Lower leg skin (tissue), 4 donors: Measurements from ENCODE around the gene NUDT3. TPM values are rescaled to one million over a fixed set of nuclear protein-coding genes. Genes with fewer than 3 reads are reported as not detected.
"Not testable (repeated sequence)": the region's sequence is repeated elsewhere in the genome, so short reads cannot be mapped to it uniquely, and the experiment has no call there.

Experiments used
- DNase-seq, 2 donors: peaks; one replicate each; pipeline ENCODE4 v3.0.0-alpha.2; 2019; ENCODE audit warnings: low spot score in 2 of 2
- H3K4me3 ChIP-seq: fragments of 200-600 bp; sonication (generic); 2 replicates; pipeline ENCODE4 v1.5.1; 2017; ENCODE audit warnings: mild to moderate bottlenecking, low read depth; ENCODE audit not compliant: poor library complexity, severe bottlenecking
- CTCF ChIP-seq, 3 donors: fragments of 450-650 bp; IDR thresholded peaks; one replicate each; pipeline ENCODE4 v1.5.1; 2016; ENCODE audit warnings: antibody characterized with exemption in 3 of 3, mild to moderate bottlenecking in 3 of 3, moderate library complexity in 2 of 3
- POLR2A ChIP-seq, 2 donors: fragments of 450-650 bp; IDR thresholded peaks; one replicate each; pipeline ENCODE4 v1.6.1; 2016 to 2017; ENCODE audit warnings: antibody characterized with exemption in 2 of 2, mild to moderate bottlenecking in 1 of 2, moderate library complexity in 1 of 2
- WGBS, 2 donors: methylation state at CpG; one replicate each; pipeline ENCODE4 v1.1.5; 2018; 5-methylcytosine and 5-hydroxymethylcytosine counted together
- intact Hi-C: fragments of 100-400 bp; cut with DNase I; formaldehyde crosslinking; loops from one replicate; pipeline ENCODE4 v1.15.0; 2023; ENCODE audit warnings: low total_unique reads
- total RNA-seq, 4 donors: library from RNA; depleted of rRNA; stranded (reverse); fragments of >200 nt; gene quantifications; one replicate each; pipeline ENCODE4 v1.1.0, GENCODE V29; 2016

The NUDT3 gene
- total RNA-seq, 4 donors from 2014 or later, result 10.0 to 29.1 (median 19.9) TPM

- no peak overlapping the region for H3K4me3 ChIP-seq
- no peak for DNase-seq
- TF ChIP-seq POLR2A (IDR thresholded peaks at IDR 0.05), result no peak
- no peak for TF ChIP-seq CTCF (IDR thresholded peaks at IDR 0.05)
- intact Hi-C loops, result no loop called here
- 34 to 60% methylated on average over 1 of the region's 1 CpG for WGBS, 2 donors
Observed at GRCh38 chr6:34357937-34358336, 34.5 kb downstream of the NUDT3 start.

GRCh38 chr6:34355889-34356288, 36.6 kb downstream of the NUDT3 start:
- H3K4me3 ChIP-seq, result no peak overlapping the region
- no peak for TF ChIP-seq CTCF (IDR thresholded peaks at IDR 0.05)
- TF ChIP-seq POLR2A (IDR thresholded peaks at IDR 0.05), result no peak
- 84 to 85% methylated on average over 3 of the region's 3 CpGs for WGBS, 2 donors
- DNase-seq, result no peak
- intact Hi-C loops, result no loop called here

- DNase-seq, intact Hi-C loops, H3K4me3 ChIP-seq: not testable (repeated sequence)
- WGBS, 2 donors, result 96 to 97% methylated on average over 6 of the region's 6 CpGs
Observed at GRCh38 chr6:34354230-34354629, 38.2 kb downstream of the NUDT3 start.

GRCh38 chr6:34353530-34353929, 38.9 kb downstream of the NUDT3 start:
- WGBS, 2 donors, result 85% methylated on average over 7 of the region's 7 CpGs
- DNase-seq, H3K4me3 ChIP-seq, intact Hi-C loops: not testable (repeated sequence)

GRCh38 chr6:34352305-34352937, 40.0 kb downstream of the NUDT3 start:
- no peak for TF ChIP-seq POLR2A (IDR thresholded peaks at IDR 0.05)
- TF ChIP-seq CTCF (IDR thresholded peaks at IDR 0.05), result no peak
- no peak for DNase-seq
- H3K4me3 ChIP-seq, result no peak overlapping the region
- intact Hi-C loops, result no loop called here
- 98 to 100% methylated on average over 2 of the region's 2 CpGs for WGBS, 2 donors

- intact Hi-C loops, result no loop called here
- TF ChIP-seq POLR2A (IDR thresholded peaks at IDR 0.05) (no peak), CTCF (IDR thresholded peaks at IDR 0.05) (no peak)
- 94 to 96% methylated on average over 7 of the region's 7 CpGs for WGBS, 2 donors
- DNase-seq, result no peak
- no peak overlapping the region for H3K4me3 ChIP-seq
Observed at GRCh38 chr6:34350934-34351217, 41.6 kb downstream of the NUDT3 start.

- TF ChIP-seq POLR2A (IDR thresholded peaks at IDR 0.05), result no peak
- TF ChIP-seq CTCF (IDR thresholded peaks at IDR 0.05), result no peak
- 45 to 49% methylated on average over 1 of the region's 1 CpG for WGBS, 2 donors
- DNase-seq, result no peak
- intact Hi-C loops, result no loop called here
- H3K4me3 ChIP-seq, result no peak overlapping the region
Observed at GRCh38 chr6:34350137-34350933, 42.1 kb downstream of the NUDT3 start.
